DOHH2 (cell line): ENCODE data around the gene SLC6A13.

Source experiments
- H3F3A ChIP-seq: fragments of 200-600 bp; sonication (generic), shearing (Covaris generic); 2 replicates; pipeline ENCODE4 v1.6.0; 2016; ENCODE audit warnings: antibody characterized with exemption, mild to moderate bottlenecking; ENCODE audit not compliant: control insufficient read depth, insufficient read depth
- H3K27ac ChIP-seq: fragments of 200-600 bp; sonication (generic); 2 replicates; pipeline ENCODE4 v1.5.1; 2014; ENCODE audit warnings: low read depth, mild to moderate bottlenecking, low read length, moderate library complexity
- H3K27me3 ChIP-seq: fragments of 200-600 bp; sonication (generic); 2 replicates; pipeline ENCODE4 v1.6.1; 2014; ENCODE audit warnings: mild to moderate bottlenecking, low read length, mixed read lengths; ENCODE audit not compliant: control insufficient read depth
- H3K36me3 ChIP-seq: fragments of 200-600 bp; sonication (generic); 2 replicates; pipeline ENCODE4 v1.6.1; 2014; ENCODE audit warnings: mild to moderate bottlenecking, low read length, moderate library complexity, mixed read lengths; ENCODE audit not compliant: control insufficient read depth
- H3K4me1 ChIP-seq: fragments of 200-600 bp; sonication (generic); 2 replicates; pipeline ENCODE4 v1.6.1; 2014; ENCODE audit warnings: mild to moderate bottlenecking, low read length, mixed read lengths; ENCODE audit not compliant: control insufficient read depth
- H3K4me2 ChIP-seq: fragments of 200-600 bp; sonication (generic); 2 replicates; pipeline ENCODE4 v1.6.0; 2014; ENCODE audit warnings: mild to moderate bottlenecking, low read length, moderate library complexity
- H3K4me3 ChIP-seq: fragments of 200-600 bp; sonication (generic); 2 replicates; pipeline ENCODE4 v1.5.1; 2014; ENCODE audit warnings: mild to moderate bottlenecking, low read length, mixed read lengths
- H3K79me2 ChIP-seq: fragments of 200-600 bp; sonication (generic); 2 replicates; pipeline ENCODE4 v1.6.1; 2014; ENCODE audit warnings: mild to moderate bottlenecking, low read length, mixed read lengths; ENCODE audit not compliant: control insufficient read depth
- H3K9me2 ChIP-seq: fragments of 200-600 bp; sonication (generic); replicated peaks from 2 replicates; pipeline ENCODE4 v1.6.1; 2014; ENCODE audit warnings: mild to moderate bottlenecking, low read length, mixed read lengths; ENCODE audit not compliant: control insufficient read depth
- H3K9me3 ChIP-seq: fragments of 200-600 bp; sonication (generic); 2 replicates; pipeline ENCODE4 v1.6.1; 2014; ENCODE audit warnings: antibody characterized with exemption, low read length, mixed read lengths; ENCODE audit not compliant: control insufficient read depth, insufficient read depth
- H4K20me1 ChIP-seq: fragments of 200-600 bp; sonication (generic); 2 replicates; pipeline ENCODE4 v1.6.0; 2014; ENCODE audit warnings: low read depth, mild to moderate bottlenecking, antibody characterized with exemption, low read length, moderate library complexity; ENCODE audit not compliant: control insufficient read depth, insufficient read depth
- CTCF ChIP-seq: fragments of 200-600 bp; sonication (generic); IDR thresholded peaks from one replicate; pipeline ENCODE4 v1.5.1; 2014; ENCODE audit warnings: antibody characterized with exemption, mild to moderate bottlenecking, low read depth, low read length; ENCODE audit not compliant: poor library complexity, severe bottlenecking
- EZH2phosphoT487 ChIP-seq: fragments of 200-600 bp; sonication (generic); IDR thresholded peaks from 2 replicates; pipeline ENCODE4 v1.6.1; 2017; ENCODE audit warnings: borderline replicate concordance, mild to moderate bottlenecking, antibody characterized with exemption, low read length, moderate library complexity, mixed read lengths

Gene SLC6A13

GRCh38 chr12:230925-231671 lies 31.5 kb downstream of the SLC6A13 start:
- H3K79me2 ChIP-seq: no peaks in the 10 kb centered on the region
- H3K36me3 ChIP-seq: no peaks in the 10 kb centered on the region
- H3K9me2 ChIP-seq: no peaks in the 10 kb centered on the region
- no peak overlapping the region for H3K4me3 ChIP-seq
- TF ChIP-seq CTCF (no peak), EZH2phosphoT487 (no peak)
- no peaks in the 10 kb centered on the region for H3F3A ChIP-seq
- H3K4me2 ChIP-seq: no peak overlapping the region
- H3K4me1 ChIP-seq: no peaks in the 10 kb centered on the region
- H3K9me3 ChIP-seq: peaks cover 4% of the 10 kb centered on the region; the same call in 1 of the 2 replicates
- H3K27ac ChIP-seq: no peak overlapping the region
- no peaks in the 10 kb centered on the region for H4K20me1 ChIP-seq
- H3K27me3 ChIP-seq: 0 out of 2 replicates have a peak, but pooled peaks cover 5% of the 10 kb centered on the region

GRCh38 chr12:229441-230191 lies 33.0 kb downstream of the SLC6A13 start:
- H3K79me2 ChIP-seq: no peaks in the 10 kb centered on the region
- H3K27ac ChIP-seq: no peak overlapping the region
- no peaks in the 10 kb centered on the region for H4K20me1 ChIP-seq
- H3K9me3 ChIP-seq: no peaks in the 10 kb centered on the region
- no peaks in the 10 kb centered on the region for H3K9me2 ChIP-seq
- H3K4me3 ChIP-seq: no peak overlapping the region
- H3F3A ChIP-seq: no peaks in the 10 kb centered on the region
- H3K4me2 ChIP-seq: no peak overlapping the region
- no peaks in the 10 kb centered on the region for H3K4me1 ChIP-seq
- H3K27me3 ChIP-seq: 0 out of 2 replicates have a peak, but pooled peaks cover 5% of the 10 kb centered on the region
- H3K36me3 ChIP-seq: no peaks in the 10 kb centered on the region
- no peak for TF ChIP-seq CTCF
- TF ChIP-seq EZH2phosphoT487: no peak

- no peaks in the 10 kb centered on the region for H3K9me2 ChIP-seq
- 0 out of 2 replicates have a peak, but pooled peaks cover 5% of the 10 kb centered on the region for H3K27me3 ChIP-seq
- no peaks in the 10 kb centered on the region for H3F3A ChIP-seq
- no peaks in the 10 kb centered on the region for H3K79me2 ChIP-seq
- H3K4me2 ChIP-seq: no peak overlapping the region
- H3K4me1 ChIP-seq: no peaks in the 10 kb centered on the region
- no peak overlapping the region for H3K27ac ChIP-seq
- H3K4me3 ChIP-seq: no peak overlapping the region
- no peaks in the 10 kb centered on the region for H3K36me3 ChIP-seq
- H4K20me1 ChIP-seq: no peaks in the 10 kb centered on the region
- H3K9me3 ChIP-seq: no peaks in the 10 kb centered on the region
- no peak for TF ChIP-seq CTCF
- TF ChIP-seq EZH2phosphoT487: no peak
These were observed 33.8 kb downstream of the SLC6A13 start for GRCh38 chr12:228846-229200.
